HG02852 (cell line): ENCODE measurements around the gene RNF40.
"Not testable (repeated sequence)": the region's sequence is repeated elsewhere in the genome, so short reads cannot be mapped to it uniquely, and the experiment has no call there.

ENCODE experiments used
- ATAC-seq: cut with Tn5 transposase; IDR thresholded peaks from one replicate; pipeline ENCODE4 v1.9.1; 2021; ENCODE audit warnings: mild to moderate bottlenecking, moderate library complexity; ENCODE audit not compliant: unreplicated experiment

The RNF40 gene

GRCh38 chr16:30813821-30814189, 51.7 kb downstream of the RNF40 start:
- ATAC-seq, result no peak

- no peak for ATAC-seq
These were observed 54.6 kb downstream of the RNF40 start for GRCh38 chr16:30816769-30817168.

- no peak for ATAC-seq
These were observed 58.9 kb downstream of the RNF40 start for GRCh38 chr16:30820952-30821421.

- not testable (repeated sequence) for ATAC-seq
These were observed 59.3 kb downstream of the RNF40 start for GRCh38 chr16:30821441-30821840.

- no peak for ATAC-seq
These were observed 59.8 kb downstream of the RNF40 start for GRCh38 chr16:30821891-30822290.
